HL-60 (cell line): Measurements from ENCODE around the gene TMEM178A.

Experiments
- CTCF ChIP-seq: IDR thresholded peaks from one replicate; pipeline ENCODE4 v1.5.1; 2011; ENCODE audit warnings: low read length, control low read depth, inconsistent platforms; ENCODE audit not compliant: insufficient read depth
- REST ChIP-seq: IDR thresholded peaks from 2 replicates; pipeline ENCODE4 v1.6.1; 2012; ENCODE audit warnings: low read depth; ENCODE audit not compliant: insufficient replicate concordance
- SPI1 ChIP-seq: IDR thresholded peaks from 2 replicates; pipeline ENCODE4 v1.6.1; 2012; ENCODE audit warnings: low read depth, mild to moderate bottlenecking, borderline replicate concordance

- TF ChIP-seq CTCF (no peak), REST (no peak), SPI1 (no peak)
These were observed 73.7 kb downstream of the TMEM178A start for GRCh38 chr2:39739386-39739785.
